Stimulated activated CD8-positive, alpha-beta memory T cell treated with anti-CD3 and anti-CD28 coated beads, Interleukin-4, amount 100 ng/mL, for 4 hours (primary cell): ENCODE measurements around the gene FCER2.
"Not testable (repeated sequence)": the region's sequence is repeated elsewhere in the genome, so short reads cannot be mapped to it uniquely, and the experiment has no call there.

Experiments
- DNase-seq, 2 donors: peaks; one replicate each; pipeline ENCODE4 v3.0.0-alpha.2; 2020; ENCODE audit warnings: low read depth in 2 of 2, low spot score in 1 of 2

FCER2 gene

GRCh38 chr19:7701654-7702457, at the start of gene FCER2:
FCER2 (minus strand) TSS chr19:7702131; CDS start chr19:7699760, 2,371 bp downstream.
- no peak for DNase-seq

GRCh38 chr19:7751157-7751783, 49.3 kb upstream of the FCER2 start:
- peak in 1 of 2 donors; percentile 7 for DNase-seq

GRCh38 chr19:7748756-7749155, 46.8 kb upstream of the FCER2 start:
- DNase-seq, result no peak

- no peak for DNase-seq
Observed at GRCh38 chr19:7748171-7748570, 46.2 kb upstream of the FCER2 start.

- no peak for DNase-seq
Observed at GRCh38 chr19:7746903-7747884, 45.3 kb upstream of the FCER2 start, which contains the start of gene CD209. CD209 (minus strand) TSS chr19:7747534; CDS start chr19:7747511, 23 bp downstream.

GRCh38 chr19:7746306-7746705, 44.4 kb upstream of the FCER2 start:
- not testable (repeated sequence) for DNase-seq

GRCh38 chr19:7744871-7745650, 43.1 kb upstream of the FCER2 start:
- DNase-seq, result no peak

- no peak for DNase-seq
Observed at GRCh38 chr19:7744199-7744786, 42.4 kb upstream of the FCER2 start.

GRCh38 chr19:7743425-7743841, 41.5 kb upstream of the FCER2 start:
- no peak for DNase-seq

- DNase-seq, result no peak
Observed at GRCh38 chr19:7742991-7743390, 41.1 kb upstream of the FCER2 start.

GRCh38 chr19:7742575-7742974, 40.6 kb upstream of the FCER2 start:
- no peak for DNase-seq

GRCh38 chr19:7740682-7741054, 38.7 kb upstream of the FCER2 start:
- DNase-seq, result no peak

- DNase-seq, result no peak
Observed at GRCh38 chr19:7739801-7740681, 38.1 kb upstream of the FCER2 start.

- no peak for DNase-seq
Observed at GRCh38 chr19:7739211-7739755, 37.4 kb upstream of the FCER2 start.

GRCh38 chr19:7738023-7738422, 36.1 kb upstream of the FCER2 start:
- DNase-seq, result no peak

- no peak for DNase-seq
Observed at GRCh38 chr19:7737215-7737614, 35.3 kb upstream of the FCER2 start.

GRCh38 chr19:7736148-7736547, 34.2 kb upstream of the FCER2 start:
- no peak for DNase-seq

GRCh38 chr19:7734220-7735203, 32.6 kb upstream of the FCER2 start:
- no peak for DNase-seq
